HTR-8/SVneo (cell line): ENCODE data around the gene PARN.

Experiments used
- DNase-seq: peaks from one replicate; pipeline ENCODE4 v3.0.0; 2011; ENCODE audit warnings: low spot score, mixed read lengths; ENCODE audit not compliant: insufficient read length
- FAIRE-seq: peaks from 2 replicates; lab custom pipeline; 2011; peaks lifted over from hg19 to GRCh38; lab: Jason Lieb, UNC

Gene PARN

GRCh38 chr16:14485811-14486519 is 144.1 kb downstream of the PARN start:
- FAIRE-seq, result no peak

DNA sequence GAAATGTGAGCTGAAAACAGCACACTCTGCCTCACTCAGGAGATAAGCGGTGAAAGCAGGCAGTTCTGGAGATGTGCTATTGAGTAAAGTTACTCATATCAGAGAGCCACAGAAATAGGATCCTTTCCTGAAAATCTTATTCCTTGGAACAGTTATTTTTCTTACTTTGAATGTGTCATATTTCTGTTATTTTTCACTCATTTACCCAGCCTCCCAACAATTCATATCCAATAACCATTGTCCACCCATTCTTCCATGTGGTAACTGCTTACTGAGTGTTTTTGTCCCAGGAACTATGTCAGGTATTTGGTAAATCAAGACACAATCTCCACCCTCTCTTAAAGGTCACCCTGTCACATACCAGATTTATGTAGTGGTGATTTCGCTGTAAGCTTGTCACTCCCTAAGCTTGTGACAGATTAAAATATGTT is 144.9 kb downstream of the PARN start:
- FAIRE-seq (no peak), DNase-seq (peak; percentile 20)

More at GRCh38 chr16:14485811-14486519, 144.1 kb downstream of the PARN start:
- no peak for DNase-seq

GRCh38 chr16:14483819-14484385 is 146.2 kb downstream of the PARN start:
- DNase-seq (no peak), FAIRE-seq (no peak)

GRCh38 chr16:14476183-14476582 is 153.9 kb downstream of the PARN start:
- DNase-seq, result no peak
- FAIRE-seq, result no peak

DNA sequence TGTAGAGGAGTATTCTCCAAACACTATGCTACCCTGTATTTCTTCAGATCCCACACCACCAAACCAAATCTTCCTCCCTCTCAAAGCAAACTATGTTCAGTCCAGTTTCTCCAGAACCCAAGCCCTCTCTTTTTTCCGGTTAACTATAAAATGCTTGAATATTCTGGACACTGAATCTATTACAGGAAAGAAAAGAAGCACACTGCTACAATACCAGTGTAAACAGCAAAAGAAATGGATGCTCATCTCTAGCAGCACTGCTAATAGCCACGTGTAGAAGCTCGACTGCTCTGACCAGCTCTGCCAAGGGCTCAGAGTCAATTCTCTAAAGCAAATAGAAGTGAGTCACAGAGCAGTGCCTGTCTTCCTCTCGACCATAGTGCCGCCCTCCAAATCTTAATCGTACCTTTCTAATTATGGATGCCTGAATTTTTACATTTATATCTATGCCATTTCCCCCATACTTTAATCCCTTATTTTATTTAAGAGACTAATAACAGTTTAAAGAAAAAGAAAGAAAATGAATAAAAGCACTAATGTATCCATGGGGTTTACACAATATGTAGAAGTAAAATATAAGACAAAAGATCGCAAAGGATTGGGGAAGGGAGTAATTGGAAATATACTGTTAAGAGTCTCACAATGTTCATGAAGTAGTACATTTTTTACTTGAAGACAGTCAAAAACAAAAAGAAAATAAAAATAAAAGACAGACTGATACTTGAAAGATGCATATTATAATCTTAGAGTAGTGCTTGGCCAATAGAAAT is 154.5 kb downstream of the PARN start:
- no peak for DNase-seq
- no peak for FAIRE-seq

GRCh38 chr16:14473488-14473887 is 156.6 kb downstream of the PARN start:
- DNase-seq (no peak), FAIRE-seq (no peak)

DNA sequence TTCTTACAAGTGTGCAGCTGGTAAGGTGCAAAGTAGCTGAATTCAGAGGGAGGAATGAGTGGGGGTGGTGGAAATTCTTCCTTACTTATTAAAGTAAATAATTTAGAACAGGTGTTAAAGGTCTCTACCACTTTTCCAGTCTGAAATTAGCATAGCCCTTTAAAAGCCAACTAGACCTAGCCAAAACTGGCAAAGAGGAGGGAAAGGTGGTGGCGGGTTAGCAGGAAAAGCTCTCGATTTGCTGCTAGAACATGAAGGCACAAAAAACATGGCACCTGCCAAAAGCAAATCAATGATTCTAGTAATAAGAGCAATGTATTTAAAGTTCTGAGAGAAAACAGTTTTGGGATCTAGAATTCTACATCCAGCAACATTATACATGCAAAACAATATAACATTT is 157.7 kb downstream of the PARN start:
- FAIRE-seq (no peak), DNase-seq (no peak)

- DNase-seq (no peak), FAIRE-seq (no peak)
These were observed 159.3 kb downstream of the PARN start for GRCh38 chr16:14470788-14471187.

DNA sequence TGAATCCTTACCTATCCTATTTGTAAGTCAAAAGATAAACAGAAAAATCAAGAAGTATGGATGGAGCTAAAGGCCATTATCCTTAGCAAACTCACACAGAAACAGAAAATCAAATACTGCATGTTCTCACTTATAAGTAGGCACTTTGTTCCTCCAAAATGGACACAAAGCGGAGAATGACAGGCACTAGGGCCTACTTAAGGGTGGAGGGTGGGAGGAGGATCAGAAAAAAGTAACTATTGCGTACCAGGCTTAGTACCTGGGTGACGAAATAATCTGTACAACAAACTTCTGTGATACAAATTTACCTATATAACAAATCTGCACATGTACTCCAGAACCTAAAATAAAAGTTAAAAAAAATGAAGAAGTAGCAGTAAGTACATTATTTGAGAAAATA is 164.3 kb downstream of the PARN start:
- DNase-seq (no peak), FAIRE-seq (no peak)

DNA sequence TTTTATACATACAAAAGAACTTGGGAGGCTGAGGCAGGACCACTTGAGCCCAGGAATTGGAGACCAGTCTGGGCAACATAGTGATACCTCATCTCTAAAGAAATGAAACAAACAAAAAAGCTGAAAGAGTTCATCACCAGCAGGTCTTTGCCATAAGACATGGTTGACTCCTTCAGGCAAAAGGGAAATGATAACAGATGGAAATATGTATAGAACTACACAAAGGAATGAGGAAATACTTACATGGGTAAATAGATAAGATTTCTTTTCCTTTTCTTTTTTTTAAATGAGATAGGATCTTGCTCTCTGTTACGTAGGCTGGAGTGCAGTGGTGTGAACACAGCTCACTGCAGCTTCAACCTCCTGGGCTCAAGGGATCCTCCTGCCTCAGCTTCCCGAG is 165.3 kb downstream of the PARN start:
- no peak for DNase-seq
- FAIRE-seq, result no peak

DNA sequence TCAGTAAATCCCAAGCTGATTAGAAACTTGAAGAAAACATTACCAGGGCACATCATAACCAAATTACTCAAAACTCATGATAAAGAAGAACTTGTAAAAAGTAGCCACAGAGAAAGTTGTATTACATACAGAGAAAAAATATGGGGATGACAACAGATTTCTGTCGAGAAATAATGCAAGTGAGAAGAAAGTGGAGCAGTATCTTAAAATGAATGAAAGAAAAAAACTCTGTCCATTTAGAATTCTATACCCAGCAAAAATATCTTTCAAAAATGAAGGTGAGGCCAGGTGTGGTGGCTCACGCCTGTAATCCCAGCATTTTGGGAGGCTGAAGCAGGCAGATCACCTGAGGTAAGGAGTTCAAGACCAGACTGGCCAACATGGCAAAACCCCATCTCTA is 165.9 kb downstream of the PARN start:
- FAIRE-seq (no peak), DNase-seq (no peak)

DNA sequence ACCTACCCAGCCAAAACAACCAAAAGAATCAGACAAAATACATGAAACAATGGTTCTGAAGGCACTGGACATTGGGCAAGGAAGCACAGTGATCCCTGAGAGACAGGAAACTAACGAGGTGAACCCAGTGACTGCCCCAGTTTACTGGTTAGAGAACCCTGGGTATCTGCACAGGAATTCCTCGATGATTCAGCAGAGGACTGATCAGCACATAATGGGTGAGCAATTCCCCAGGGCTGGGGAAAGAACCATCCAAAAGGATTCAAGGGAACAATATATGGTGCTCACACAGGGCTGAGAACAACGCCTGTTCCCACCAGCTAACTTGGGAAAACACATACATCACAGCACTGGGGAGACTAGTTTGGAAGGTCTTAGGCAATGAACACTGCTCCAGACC is 167.2 kb downstream of the PARN start:
- no peak for DNase-seq
- FAIRE-seq, result no peak

DNA sequence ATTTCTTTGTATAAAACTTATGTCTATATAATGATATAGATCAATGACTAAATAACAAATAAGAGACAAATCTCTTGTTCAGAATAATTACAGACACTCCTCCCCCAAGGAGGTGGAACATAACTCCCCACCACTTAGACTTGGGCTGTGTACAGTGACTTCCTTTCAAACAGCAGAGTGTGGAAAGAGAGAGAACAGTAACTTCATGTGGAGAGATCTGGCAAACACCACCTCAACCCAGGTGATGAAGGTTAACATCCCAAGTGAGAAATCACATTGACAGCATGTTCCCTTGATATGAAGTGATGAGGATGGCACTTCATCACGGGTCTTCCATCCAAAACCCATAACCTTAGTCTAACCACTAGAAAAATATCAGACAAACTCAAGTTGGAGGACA is 169.3 kb downstream of the PARN start:
- FAIRE-seq, result no peak
- no peak for DNase-seq

DNA sequence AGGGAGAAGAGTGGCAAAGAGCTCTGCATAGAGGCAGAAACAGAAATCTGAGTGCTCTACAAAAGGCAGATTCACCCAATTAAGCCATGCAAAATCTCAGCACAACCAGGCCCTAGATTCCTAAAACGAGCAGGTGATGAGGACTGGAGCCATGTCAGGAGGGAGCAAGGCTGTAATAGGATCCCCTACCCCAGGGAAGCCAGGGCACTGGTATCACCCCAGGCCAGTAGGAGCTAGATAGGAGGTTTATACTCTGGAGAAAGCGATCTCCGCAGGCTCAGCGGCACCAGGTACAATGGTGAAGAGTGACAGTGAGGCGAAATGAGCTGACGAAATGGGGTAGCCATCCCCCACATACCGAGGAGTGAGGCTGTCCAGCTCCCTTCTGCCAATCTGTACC is 171.5 kb downstream of the PARN start:
- no peak for FAIRE-seq
- no peak for DNase-seq

- FAIRE-seq, result no peak
- DNase-seq, result peak; percentile 8
These were observed 173.1 kb downstream of the PARN start for GRCh38 chr16:14456793-14457481.

DNA sequence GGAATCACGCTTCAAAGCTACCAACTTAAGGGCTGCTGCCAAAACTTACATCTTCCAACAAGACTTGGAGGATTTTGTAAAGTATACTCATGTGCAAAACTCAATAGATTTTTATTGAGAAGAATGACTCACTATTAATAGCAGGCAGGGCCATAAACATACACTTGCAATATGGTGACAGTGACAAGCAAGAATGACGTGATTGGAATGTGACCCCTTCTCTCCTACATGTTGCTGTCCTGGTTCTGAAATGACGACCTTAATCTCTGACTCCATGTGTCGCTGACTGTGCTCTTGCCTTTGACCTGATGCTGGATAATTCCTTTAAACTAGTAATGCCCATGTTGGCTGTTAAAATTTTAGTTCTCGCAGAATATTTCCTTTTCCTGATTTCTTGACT is 174.5 kb downstream of the PARN start:
- FAIRE-seq (peak; percentile 57), DNase-seq (peak; percentile 50)

DNA sequence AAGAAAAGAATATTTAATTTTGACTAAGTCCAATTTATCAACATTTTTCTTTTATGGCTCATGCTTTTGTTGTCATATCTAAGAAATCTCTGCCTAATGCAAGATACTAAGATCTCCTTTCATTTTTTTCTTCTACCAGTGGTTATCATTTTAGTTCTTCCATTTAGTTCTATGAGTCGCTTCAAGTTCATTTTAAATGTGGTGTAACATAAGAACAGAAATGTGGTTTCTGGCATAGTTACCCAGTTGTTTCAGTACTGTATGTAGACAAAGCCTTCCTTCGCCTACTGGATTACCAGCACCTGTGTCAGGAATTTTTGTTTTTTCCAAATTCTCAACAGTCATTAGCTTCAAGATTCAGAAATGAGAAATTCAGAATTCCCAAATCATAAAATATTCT is 175.7 kb downstream of the PARN start:
- no peak for DNase-seq
- no peak for FAIRE-seq

GRCh38 chr16:14452066-14452465 is 178.0 kb downstream of the PARN start:
- FAIRE-seq (no peak), DNase-seq (no peak)

DNA sequence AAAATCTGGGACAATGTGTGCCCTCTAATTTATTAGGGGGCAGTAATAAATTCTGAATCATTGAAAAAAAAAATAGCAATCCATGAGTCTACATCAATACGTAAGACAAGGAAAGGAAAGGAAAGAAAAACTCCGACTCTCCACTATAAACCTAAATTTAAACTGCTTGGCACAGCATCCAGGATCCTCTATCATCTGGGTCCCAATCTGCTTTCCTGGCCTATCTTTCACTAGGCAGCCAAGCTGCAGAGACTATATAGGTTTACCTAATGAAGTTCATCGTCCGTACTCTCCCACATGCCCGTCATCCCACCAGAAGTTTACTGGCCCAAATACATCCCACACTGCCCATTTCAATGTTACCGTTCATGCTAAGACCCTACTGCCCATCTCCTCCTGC is 179.2 kb downstream of the PARN start:
- FAIRE-seq, result no peak

GRCh38 chr16:14449790-14450480 is 180.1 kb downstream of the PARN start:
- DNase-seq (no peak), FAIRE-seq (no peak)

More for the DNA sequence above, 179.2 kb downstream of the PARN start:
- DNase-seq, result no peak
